Measurements from ENCODE around the gene DMRT2.

The DMRT2 gene

GRCh38 chr9:1047591-1048230 is 2.4 kb upstream of the DMRT2 start:
- DNase-seq (ENCODE audit: low read depth in 2 of 2) = no peak

DNA sequence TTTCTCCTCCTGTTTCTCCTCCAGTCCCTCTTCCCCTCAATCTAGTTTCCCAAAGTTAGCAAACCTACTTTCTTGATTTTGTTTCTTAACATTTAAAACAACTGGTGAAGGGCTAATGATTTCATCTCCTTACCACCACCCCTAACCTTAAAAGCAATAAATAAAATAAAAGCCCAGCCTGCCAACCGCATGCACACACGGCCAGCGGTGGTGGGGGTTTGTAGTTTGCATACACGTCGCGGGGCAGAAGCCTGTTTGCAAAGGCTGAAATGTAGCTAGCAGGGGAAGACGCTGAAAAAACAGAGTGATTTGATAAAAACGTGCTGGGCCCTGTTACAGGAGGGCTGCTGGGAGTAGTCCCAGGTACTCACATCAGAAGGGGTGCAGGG is 1.9 kb upstream of the DMRT2 start:
- DNase-seq (ENCODE audit: low read depth in 2 of 2) = no peak

DNA sequence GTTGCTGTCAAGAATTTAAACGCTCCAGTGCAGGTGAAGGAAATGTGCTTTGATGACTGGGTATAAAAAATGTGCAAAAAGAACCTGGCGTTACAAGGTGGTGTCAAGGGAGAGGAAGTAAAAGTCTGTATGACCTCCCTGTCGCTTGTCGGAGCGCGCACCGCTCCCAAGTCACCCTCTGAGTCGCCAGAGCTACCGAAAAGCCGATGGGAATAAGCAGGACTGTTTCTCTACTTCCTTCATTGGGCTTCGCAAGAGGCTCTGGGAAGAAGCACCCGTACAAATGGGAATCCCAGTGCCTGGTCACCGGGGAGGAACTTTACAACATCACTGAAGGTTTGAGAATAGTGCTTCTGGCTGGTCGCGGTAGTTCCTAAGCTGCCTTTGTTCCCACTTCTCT is 1.3 kb upstream of the DMRT2 start:
- no peak for DNase-seq (ENCODE audit: low read depth in 2 of 2)

GRCh38 chr9:1049641-1050040 is 516 bp upstream of the DMRT2 start:
- DNase-seq (ENCODE audit: low read depth in 2 of 2) = no peak

- no peak for DNase-seq (ENCODE audit: low read depth in 2 of 2)
Observed at GRCh38 chr9:1051210-1051583, 1.0 kb downstream of the DMRT2 start.

GRCh38 chr9:1051584-1052275 is 1.6 kb downstream of the DMRT2 start:
- no peak for DNase-seq (ENCODE audit: low read depth in 2 of 2)

- DNase-seq (ENCODE audit: low read depth in 2 of 2) = no peak
Observed at GRCh38 chr9:1052365-1053281, 2.5 kb downstream of the DMRT2 start.

GRCh38 chr9:1053282-1053621 is 3.1 kb downstream of the DMRT2 start:
- DNase-seq (ENCODE audit: low read depth in 2 of 2) = no peak

GRCh38 chr9:1053986-1054425 is 3.8 kb downstream of the DMRT2 start:
- DNase-seq (ENCODE audit: low read depth in 2 of 2) = no peak

DNA sequence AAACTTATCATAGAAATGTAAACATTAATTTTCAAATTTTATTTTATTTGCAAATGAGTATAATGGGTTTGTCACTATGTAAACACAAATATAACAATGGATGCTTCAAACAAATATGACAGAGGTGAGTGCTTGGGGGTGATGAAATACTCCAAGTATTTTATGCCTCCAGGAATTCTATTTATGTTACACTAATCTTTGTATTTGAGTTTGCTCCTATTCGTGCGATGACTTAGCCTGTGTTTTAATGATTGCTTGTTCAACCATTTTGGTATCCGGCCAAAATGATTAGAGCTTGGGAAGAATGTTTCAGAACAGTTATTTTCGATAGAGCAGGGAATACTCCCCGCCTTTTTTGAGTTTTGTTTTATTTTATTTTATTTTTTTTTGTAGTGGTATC is 5.0 kb downstream of the DMRT2 start:
- DNase-seq (ENCODE audit: low read depth in 2 of 2) = no peak

GRCh38 chr9:1057910-1058309 is 7.8 kb downstream of the DMRT2 start:
- no peak for DNase-seq (ENCODE audit: low read depth in 2 of 2)

- DNase-seq (ENCODE audit: low read depth in 2 of 2) = no peak
Observed at GRCh38 chr9:1058826-1059487, 8.8 kb downstream of the DMRT2 start.

GRCh38 chr9:1065130-1065529 is 15.0 kb downstream of the DMRT2 start:
- no peak for DNase-seq (ENCODE audit: low read depth in 2 of 2)

DNA sequence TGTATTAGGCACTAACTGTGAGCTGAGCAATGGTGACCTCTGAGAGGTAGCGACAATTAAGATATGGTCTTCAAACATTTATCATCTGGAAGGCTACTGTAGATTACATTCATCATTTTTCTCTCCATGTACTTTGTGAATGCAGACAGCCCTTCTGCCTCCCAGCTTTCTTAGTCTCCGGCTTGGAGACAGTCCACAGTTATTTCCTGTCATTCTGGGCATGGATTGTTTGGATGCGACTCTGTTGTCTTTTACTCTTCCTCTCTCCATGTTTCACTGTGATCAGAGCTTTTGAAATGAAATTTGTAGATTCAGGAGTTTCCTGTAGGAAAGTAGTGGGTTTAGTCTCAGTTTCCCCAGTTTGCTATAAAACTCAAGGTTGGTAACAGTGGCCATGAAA is 20.5 kb downstream of the DMRT2 start:
- no peak for DNase-seq (ENCODE audit: low read depth in 2 of 2)

- no peak for DNase-seq (ENCODE audit: low read depth in 2 of 2)
Observed at GRCh38 chr9:1071730-1072129, 21.6 kb downstream of the DMRT2 start.

- no peak for DNase-seq (ENCODE audit: low read depth in 2 of 2)
Observed at GRCh38 chr9:1073497-1073896, 23.3 kb downstream of the DMRT2 start.

GRCh38 chr9:1077616-1078015 is 27.5 kb downstream of the DMRT2 start:
- DNase-seq (ENCODE audit: low read depth in 2 of 2) = no peak

DNA sequence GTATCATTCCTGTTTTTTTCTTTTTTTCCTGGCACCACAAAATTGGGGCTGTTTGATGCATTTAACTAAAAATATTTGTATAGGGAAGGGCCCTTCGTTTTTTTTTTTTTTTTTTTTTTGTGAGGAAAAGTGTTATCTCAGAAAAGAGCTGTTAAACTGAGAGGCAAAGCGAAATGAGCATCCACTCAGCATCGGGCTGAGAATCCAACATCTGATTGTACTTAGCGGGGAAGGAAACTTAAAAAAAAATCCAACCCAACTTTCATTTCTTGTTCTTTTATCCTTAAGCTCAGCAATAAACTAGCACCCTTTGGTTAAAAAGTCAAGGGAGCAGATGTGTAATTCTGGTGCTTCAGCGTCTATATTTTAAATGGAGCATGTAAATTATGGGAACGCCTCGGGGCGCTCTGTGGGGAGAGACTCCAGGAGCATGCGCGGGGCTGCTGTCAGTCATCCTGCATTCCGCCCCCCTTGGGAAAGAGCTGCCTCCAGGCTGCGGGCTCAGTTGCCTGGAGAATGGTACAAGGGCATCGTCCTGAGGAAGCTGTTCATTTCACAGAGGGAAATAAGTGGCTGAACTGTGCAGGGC is 33.3 kb downstream of the DMRT2 start:
- no peak for DNase-seq (ENCODE audit: low read depth in 2 of 2)

DNA sequence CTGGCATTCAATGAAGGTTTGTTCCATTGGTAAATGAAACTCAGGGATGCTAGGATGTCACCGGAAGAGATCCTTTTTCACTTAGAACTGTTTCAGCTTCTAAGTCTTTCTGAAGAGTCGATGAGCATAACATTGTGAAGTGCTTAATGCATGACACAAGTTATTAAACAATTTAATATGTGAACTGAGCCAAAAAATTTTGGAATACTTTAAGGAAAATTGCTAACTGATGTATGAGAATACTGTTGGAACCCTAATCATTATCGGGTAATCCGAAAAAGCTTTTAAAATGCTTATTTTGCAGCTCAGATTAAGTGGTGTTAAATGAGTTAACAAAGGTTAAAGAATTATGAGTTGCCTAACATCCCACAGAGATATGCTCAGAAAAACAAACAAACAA is 34.9 kb downstream of the DMRT2 start:
- no peak for DNase-seq (ENCODE audit: low read depth in 2 of 2)

DNA sequence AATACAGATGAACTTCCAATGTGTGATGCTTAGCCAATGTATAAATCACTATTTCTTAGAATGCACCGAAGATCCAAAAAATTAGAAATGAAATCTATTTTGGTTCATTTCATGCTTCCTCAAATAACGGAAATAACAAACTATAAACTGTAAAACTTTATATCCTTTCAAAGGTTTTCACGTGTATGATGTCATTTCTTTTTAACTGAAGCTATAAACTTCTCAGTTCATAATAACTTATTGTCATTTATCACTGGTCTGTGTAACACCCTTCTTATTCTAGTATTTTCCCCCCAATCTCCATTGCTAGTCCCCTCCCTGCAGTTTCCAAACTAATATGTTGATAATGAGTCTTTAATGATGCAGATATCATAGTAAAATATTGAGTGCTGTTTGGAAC is 36.4 kb downstream of the DMRT2 start:
- DNase-seq (ENCODE audit: low read depth in 2 of 2) = no peak

DNA sequence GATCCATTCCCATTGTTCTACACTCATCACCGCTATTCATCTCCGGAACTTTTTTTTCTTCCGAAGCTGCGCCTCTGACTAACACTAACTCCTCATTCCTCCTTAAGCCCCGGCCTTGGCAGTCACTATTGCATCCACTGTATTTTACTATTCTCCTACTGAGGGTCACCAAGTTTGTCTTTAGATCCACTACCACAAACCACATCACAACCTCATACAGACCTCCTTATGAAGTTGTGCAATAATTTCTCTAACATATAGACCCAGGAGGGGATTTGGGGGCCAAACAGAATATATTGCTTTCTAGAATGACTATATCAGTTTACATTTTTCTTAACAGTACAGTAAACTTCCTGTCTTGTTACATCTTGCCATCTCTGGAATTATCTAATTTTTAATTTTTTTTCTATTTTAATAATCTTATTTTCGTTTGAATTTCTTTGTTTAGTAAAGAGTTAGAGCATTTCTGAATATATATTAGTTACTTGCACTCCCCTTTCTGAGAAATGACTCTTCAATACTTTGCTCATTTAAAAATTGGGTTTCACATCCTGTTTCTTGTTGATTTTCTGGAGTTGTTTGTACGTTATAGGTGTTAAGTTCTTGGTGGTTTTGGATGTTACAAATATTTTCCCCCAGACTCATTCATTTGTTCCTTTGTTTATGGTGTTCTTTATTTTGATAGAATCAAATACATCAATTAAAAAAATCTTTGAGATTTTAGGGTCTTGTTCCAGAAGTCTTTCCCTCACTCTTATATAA is 37.1 kb downstream of the DMRT2 start:
- no peak for DNase-seq (ENCODE audit: low read depth in 2 of 2)

All from fibroblast of skin of left biceps (primary cell).